ENCODE results near the gene BCAT1.
"Not testable (repeated sequence)": the region's sequence is repeated elsewhere in the genome, so short reads cannot be mapped to it uniquely, and the experiment has no call there.

BCAT1 gene

GRCh38 chr12:24810378-24810777 is 138.5 kb downstream of the BCAT1 start:
- no peak for ATAC-seq (ENCODE audit: low read depth)
- H3K4me3 ChIP-seq (ENCODE audit: severe bottlenecking) = no peak overlapping the region

DNA sequence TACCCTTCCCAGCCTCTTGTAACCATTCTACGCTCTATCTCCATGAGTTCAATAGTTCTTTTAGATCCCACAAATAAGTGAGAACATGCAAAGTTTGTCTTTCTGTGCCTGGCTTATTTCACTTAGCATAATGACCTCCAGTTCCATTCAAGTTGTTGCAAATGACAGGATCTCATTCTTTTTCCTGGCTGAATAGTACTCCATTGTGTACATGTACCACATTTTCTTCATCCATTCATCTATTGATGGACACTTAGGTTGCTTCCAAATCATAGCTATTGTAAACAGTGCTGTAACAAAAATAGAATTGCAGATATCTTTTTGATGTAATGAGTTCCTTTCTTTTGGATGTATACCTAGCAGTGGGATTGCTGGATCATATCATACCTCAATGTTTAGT is 139.6 kb downstream of the BCAT1 start:
- H3K27ac ChIP-seq (ENCODE audit: poor library complexity, severe bottlenecking); H3K9me3 ChIP-seq (ENCODE audit: severe bottlenecking); H3K36me3 ChIP-seq (ENCODE audit: low read depth); H3K27me3 ChIP-seq (ENCODE audit: insufficient read depth, poor library complexity, severe bottlenecking); ATAC-seq (ENCODE audit: low read depth); H3K4me3 ChIP-seq (ENCODE audit: severe bottlenecking); H3K4me1 ChIP-seq (ENCODE audit: insufficient read depth, poor library complexity, severe bottlenecking); DNase-seq (ENCODE audit: low spot score): not testable (repeated sequence)

More at GRCh38 chr12:24810378-24810777, 138.5 kb downstream of the BCAT1 start:
- TF ChIP-seq, protein P1, sequence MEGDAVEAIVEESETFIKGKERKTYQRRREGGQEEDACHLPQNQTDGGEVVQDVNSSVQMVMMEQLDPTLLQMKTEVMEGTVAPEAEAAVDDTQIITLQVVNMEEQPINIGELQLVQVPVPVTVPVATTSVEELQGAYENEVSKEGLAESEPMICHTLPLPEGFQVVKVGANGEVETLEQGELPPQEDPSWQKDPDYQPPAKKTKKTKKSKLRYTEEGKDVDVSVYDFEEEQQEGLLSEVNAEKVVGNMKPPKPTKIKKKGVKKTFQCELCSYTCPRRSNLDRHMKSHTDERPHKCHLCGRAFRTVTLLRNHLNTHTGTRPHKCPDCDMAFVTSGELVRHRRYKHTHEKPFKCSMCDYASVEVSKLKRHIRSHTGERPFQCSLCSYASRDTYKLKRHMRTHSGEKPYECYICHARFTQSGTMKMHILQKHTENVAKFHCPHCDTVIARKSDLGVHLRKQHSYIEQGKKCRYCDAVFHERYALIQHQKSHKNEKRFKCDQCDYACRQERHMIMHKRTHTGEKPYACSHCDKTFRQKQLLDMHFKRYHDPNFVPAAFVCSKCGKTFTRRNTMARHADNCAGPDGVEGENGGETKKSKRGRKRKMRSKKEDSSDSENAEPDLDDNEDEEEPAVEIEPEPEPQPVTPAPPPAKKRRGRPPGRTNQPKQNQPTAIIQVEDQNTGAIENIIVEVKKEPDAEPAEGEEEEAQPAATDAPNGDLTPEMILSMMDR (IDR thresholded peaks at IDR 0.05; ENCODE audit: poor library complexity, severe bottlenecking) = no peak
- no peaks in the 10 kb centered on the region for H3K27me3 ChIP-seq (ENCODE audit: insufficient read depth, poor library complexity, severe bottlenecking)
- no peaks in the 10 kb centered on the region for H3K9me3 ChIP-seq (ENCODE audit: severe bottlenecking)
- no peaks in the 10 kb centered on the region for H3K36me3 ChIP-seq (ENCODE audit: low read depth)
- no peaks in the 10 kb centered on the region for H3K4me1 ChIP-seq (ENCODE audit: insufficient read depth, poor library complexity, severe bottlenecking)
- DNase-seq (ENCODE audit: low spot score) = no peak
- no peak overlapping the region for H3K27ac ChIP-seq (ENCODE audit: poor library complexity, severe bottlenecking)

DNA sequence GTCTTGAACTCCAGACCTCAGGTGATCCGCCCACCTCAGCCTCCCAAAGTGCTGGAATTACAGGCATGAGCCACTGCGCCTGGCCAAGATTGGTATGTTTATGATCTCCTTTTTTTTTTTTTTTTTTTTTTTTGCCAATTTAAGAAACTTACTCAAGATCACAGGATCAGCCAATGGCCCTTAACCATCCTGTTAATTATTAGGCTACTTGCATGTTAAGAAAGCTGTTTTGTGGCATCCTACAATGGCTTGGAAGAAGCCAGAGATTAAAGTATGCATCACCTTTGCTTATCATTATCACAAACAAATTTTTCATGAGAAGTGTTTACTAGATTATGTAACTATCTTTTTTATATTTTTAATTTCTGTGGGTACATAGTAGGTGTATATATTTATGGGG is 140.2 kb downstream of the BCAT1 start:
- H3K27ac ChIP-seq (ENCODE audit: poor library complexity, severe bottlenecking) = no peak overlapping the region
- no peaks in the 10 kb centered on the region for H3K9me3 ChIP-seq (ENCODE audit: severe bottlenecking)
- H3K36me3 ChIP-seq (ENCODE audit: low read depth) = no peaks in the 10 kb centered on the region
- H3K27me3 ChIP-seq (ENCODE audit: insufficient read depth, poor library complexity, severe bottlenecking) = no peaks in the 10 kb centered on the region
- no peaks in the 10 kb centered on the region for H3K4me1 ChIP-seq (ENCODE audit: insufficient read depth, poor library complexity, severe bottlenecking)
- DNase-seq (ENCODE audit: low spot score) (no peak), ATAC-seq (ENCODE audit: low read depth) (no peak)
- TF ChIP-seq, protein P1 (IDR thresholded peaks at IDR 0.05; ENCODE audit: poor library complexity, severe bottlenecking) = no peak
- H3K4me3 ChIP-seq (ENCODE audit: severe bottlenecking) = no peak overlapping the region

DNA sequence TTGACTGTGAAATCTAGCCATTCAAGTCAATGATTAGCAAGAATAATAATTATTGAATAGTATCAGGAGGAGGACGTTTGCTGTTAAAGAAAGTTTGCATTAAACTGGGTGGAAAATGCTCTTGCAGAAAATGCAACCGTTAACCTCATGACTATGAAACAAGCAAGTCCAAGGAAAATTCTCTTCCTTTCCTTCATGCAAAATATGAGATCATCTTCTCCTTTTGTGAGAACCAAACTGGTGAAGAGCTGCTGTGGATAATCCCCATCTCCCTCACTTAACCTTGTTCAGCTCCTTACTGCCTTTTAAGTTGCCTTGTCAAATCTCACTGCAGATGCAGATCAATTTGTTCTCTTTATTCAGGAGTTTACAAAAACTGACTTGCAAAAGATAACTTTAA is 142.5 kb downstream of the BCAT1 start:
- no peaks in the 10 kb centered on the region for H3K4me1 ChIP-seq (ENCODE audit: insufficient read depth, poor library complexity, severe bottlenecking)
- DNase-seq (ENCODE audit: low spot score) (no peak), ATAC-seq (ENCODE audit: low read depth) (no peak)
- H3K9me3 ChIP-seq (ENCODE audit: severe bottlenecking) = no peaks in the 10 kb centered on the region
- no peaks in the 10 kb centered on the region for H3K36me3 ChIP-seq (ENCODE audit: low read depth)
- H3K27me3 ChIP-seq (ENCODE audit: insufficient read depth, poor library complexity, severe bottlenecking) = no peaks in the 10 kb centered on the region
- H3K4me3 ChIP-seq (ENCODE audit: severe bottlenecking) = no peak overlapping the region
- TF ChIP-seq, protein P1 (IDR thresholded peaks at IDR 0.05; ENCODE audit: poor library complexity, severe bottlenecking) = no peak
- no peak overlapping the region for H3K27ac ChIP-seq (ENCODE audit: poor library complexity, severe bottlenecking)

DNA sequence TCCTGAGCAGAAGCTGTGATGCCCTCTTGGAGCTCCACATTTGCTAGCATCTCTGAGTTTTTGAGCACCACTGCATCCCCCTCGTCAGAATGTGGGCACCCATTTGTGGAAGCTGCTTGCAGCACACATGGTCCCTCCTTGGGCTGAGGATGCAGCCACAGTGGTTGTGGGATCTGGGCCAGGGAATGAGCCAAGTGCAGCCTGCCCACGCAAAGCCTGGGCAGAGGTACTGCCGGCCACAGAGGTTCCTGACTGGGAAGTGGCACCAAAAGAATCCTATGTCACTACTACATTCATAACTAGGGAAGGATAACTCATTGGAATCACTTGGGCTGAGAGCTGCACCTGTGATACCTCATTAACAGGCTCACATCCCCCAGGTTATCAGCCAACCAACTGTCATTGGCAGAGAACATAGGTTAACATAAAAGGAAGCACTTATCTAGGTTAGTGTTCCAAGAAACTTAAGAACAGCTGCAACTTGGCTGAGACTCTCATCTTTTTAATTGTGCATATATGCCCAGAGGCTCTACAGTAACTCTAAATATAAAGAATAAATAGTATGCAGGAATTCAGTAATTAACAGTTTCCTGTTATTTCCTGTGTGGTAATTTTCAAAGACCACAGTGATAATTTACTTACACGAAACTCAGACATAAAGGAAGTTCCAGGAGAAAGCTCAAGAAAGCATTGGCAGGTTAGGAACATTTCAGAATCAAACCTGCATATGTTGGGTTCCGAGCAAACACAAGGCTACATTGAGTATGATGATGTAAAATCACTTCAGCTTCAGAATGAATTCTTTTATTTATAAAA is 145.3 kb downstream of the BCAT1 start:
- Histone ChIP-seq H3K9me3 (ENCODE audit: severe bottlenecking) (no peaks in the 10 kb centered on the region), H3K36me3 (ENCODE audit: low read depth) (no peaks in the 10 kb centered on the region), H3K27ac (ENCODE audit: poor library complexity, severe bottlenecking) (no peak overlapping the region), H3K27me3 (ENCODE audit: insufficient read depth, poor library complexity, severe bottlenecking) (no peaks in the 10 kb centered on the region), H3K4me3 (ENCODE audit: severe bottlenecking) (no peak overlapping the region), H3K4me1 (ENCODE audit: insufficient read depth, poor library complexity, severe bottlenecking) (no peaks in the 10 kb centered on the region)
- DNase-seq (ENCODE audit: low spot score) (no peak), ATAC-seq (ENCODE audit: low read depth) (no peak)
- TF ChIP-seq, protein P1 (IDR thresholded peaks at IDR 0.05; ENCODE audit: poor library complexity, severe bottlenecking) = no peak

Data from RWPE2 (cell line).